Gastroesophageal sphincter (tissue), 4 donors: ENCODE measurements around the gene CARF. TPM values are rescaled to one million over a fixed set of nuclear protein-coding genes. Genes with fewer than 3 reads are reported as not detected.
"Not testable (repeated sequence)": the region's sequence is repeated elsewhere in the genome, so short reads cannot be mapped to it uniquely, and the experiment has no call there.

Experiments used
- ATAC-seq: fragments of 150-250 bp; one replicate; pipeline ENCODE4 v1.9.1; 2016; ENCODE audit warnings: mild to moderate bottlenecking, moderate library complexity
- H3K27ac ChIP-seq, 4 donors: fragments of 200-600 bp; sonication (generic) in 3 of 4; 1 replicate in 3 of 4; 2 replicates in 1 of 4; pipeline ENCODE4 v1.5.1; 2016 to 2019
- H3K27me3 ChIP-seq: fragments of 200-600 bp; sonication (generic); one replicate; pipeline ENCODE4 v1.5.1; 2019
- H3K36me3 ChIP-seq, 2 donors: fragments of 200-600 bp; sonication (generic); one replicate each; pipeline ENCODE4 v1.5.1; 2019; ENCODE audit warnings: control low read depth in 1 of 2
- H3K4me1 ChIP-seq, 3 donors: fragments of 200-600 bp; sonication (generic); 1 replicate in 2 of 3; 2 replicates in 1 of 3; pipeline ENCODE4 v1.5.1; 2016 to 2019; ENCODE audit warnings: control low read depth in 2 of 3
- H3K4me3 ChIP-seq, 2 donors: fragments of 200-600 bp; sonication (generic); one replicate each; pipeline ENCODE4 v1.5.1; 2019; ENCODE audit warnings: mild to moderate bottlenecking in 1 of 2, moderate library complexity in 1 of 2
- H3K9me3 ChIP-seq, 3 donors: fragments of 200-600 bp; sonication (generic); one replicate each; pipeline ENCODE4 v1.5.1; 2017 to 2019; ENCODE audit warnings: control low read depth in 2 of 3
- CTCF ChIP-seq, 4 experiments: fragments of 200-600 bp in 2 of 4; fragments of 450-650 bp in 2 of 4; sonication (generic) in 1 of 4; IDR thresholded peaks; one replicate each; pipeline ENCODE4 v1.5.1; 2017 to 2019; ENCODE audit warnings: antibody characterized with exemption in 4 of 4, mild to moderate bottlenecking in 2 of 4, moderate library complexity in 2 of 4
- EP300 ChIP-seq: sonication (generic); formaldehyde crosslinking; IDR thresholded peaks from one replicate; pipeline ENCODE4 v1.6.1; 2017; ENCODE audit warnings: antibody characterized with exemption, mild to moderate bottlenecking
- POLR2A ChIP-seq, 2 donors: fragments of 450-650 bp; IDR thresholded peaks; one replicate each; pipeline ENCODE4 v1.6.1; 2017; ENCODE audit warnings: antibody characterized with exemption in 2 of 2, mild to moderate bottlenecking in 2 of 2, moderate library complexity in 1 of 2
- POLR2AphosphoS5 ChIP-seq: sonication (generic); formaldehyde crosslinking; IDR thresholded peaks from one replicate; pipeline ENCODE4 v1.6.1; 2017; ENCODE audit warnings: antibody characterized with exemption
- WGBS, 2 donors: methylation state at CpG; one replicate each; pipeline ENCODE4 v1.1.5; 2018; ENCODE audit warnings: low coverage in 1 of 2; 5-methylcytosine and 5-hydroxymethylcytosine counted together
- total RNA-seq, 4 donors: library from RNA; depleted of rRNA; stranded (reverse); fragments of >200 nt; gene quantifications; one replicate each; pipeline ENCODE4 v1.1.0, GENCODE V29; 2016

The CARF gene
- total RNA-seq, 4 donors from 2014 or later: 8.6 to 15.7 (median 9.7) TPM

DNA sequence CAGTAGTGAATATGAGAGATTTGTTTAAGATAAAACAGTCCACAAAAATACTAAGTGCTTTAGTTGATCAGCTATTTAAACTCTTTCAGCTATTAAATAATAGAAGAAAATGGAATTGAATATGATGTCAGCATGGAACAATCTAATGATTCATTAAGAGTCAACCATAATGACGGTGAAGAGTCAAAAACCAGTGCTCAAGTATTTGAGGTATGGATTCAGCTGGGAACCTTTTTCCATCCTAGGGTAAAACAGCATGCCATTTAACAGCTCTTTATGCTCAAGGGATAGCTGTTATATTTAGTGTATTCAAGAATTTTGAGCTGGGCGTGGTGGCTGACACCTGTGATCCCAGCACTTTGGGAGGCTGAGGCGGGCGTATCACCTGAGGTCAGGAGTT is 29.7 kb downstream of the CARF start:
- peaks cover 0 to 4% (median 0%) of the 10 kb centered on the region in 3 donors for H3K9me3 ChIP-seq
- no peak for TF ChIP-seq POLR2AphosphoS5
- H3K36me3 ChIP-seq: peaks cover 0 to 60% of the 10 kb centered on the region in 2 donors
- no peak overlapping the region for H3K27ac ChIP-seq
- H3K4me3 ChIP-seq: no peak overlapping the region
- H3K27me3 ChIP-seq: no peaks in the 10 kb centered on the region
- 67 to 75% methylated on average over 1 of the region's 4 CpGs for WGBS, 2 donors
- no peaks in the 10 kb centered on the region for H3K4me1 ChIP-seq
- ATAC-seq: no peak

DNA sequence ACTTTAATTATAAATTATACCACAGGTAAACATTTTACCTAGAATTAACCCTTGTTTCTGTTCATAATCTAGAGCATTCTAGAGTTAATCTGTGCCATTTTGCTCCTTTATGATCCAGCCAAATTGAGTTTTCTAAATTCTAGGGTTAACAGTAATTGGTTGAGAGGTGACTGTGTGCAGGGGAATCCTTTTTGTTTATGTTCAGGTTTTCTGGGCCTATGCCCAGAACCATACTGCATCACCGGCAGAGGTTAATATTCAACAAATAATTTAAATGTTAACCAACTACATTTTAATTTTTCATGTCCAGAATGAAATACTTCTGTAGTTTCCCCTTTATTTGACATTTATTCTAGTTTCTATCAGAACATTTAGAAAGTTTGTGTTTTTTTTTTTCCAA is 32.3 kb downstream of the CARF start:
- Histone ChIP-seq H3K4me1 (no peaks in the 10 kb centered on the region), H3K4me3 (no peak overlapping the region), H3K27me3 (no peaks in the 10 kb centered on the region), H3K36me3 (peaks cover 0 to 49% of the 10 kb centered on the region in 2 donors), H3K27ac (no peak overlapping the region), H3K9me3 (peaks cover 0 to 4% (median 0%) of the 10 kb centered on the region in 3 donors)
- TF ChIP-seq POLR2AphosphoS5: no peak
- TF ChIP-seq POLR2A (IDR thresholded peaks at IDR 0.05): no peak
- no peak for TF ChIP-seq EP300
- no peak for TF ChIP-seq CTCF (IDR thresholded peaks at IDR 0.05)
- WGBS, 2 donors: 27 to 32% methylated on average over 1 of the region's 1 CpG
- ATAC-seq: no peak

DNA sequence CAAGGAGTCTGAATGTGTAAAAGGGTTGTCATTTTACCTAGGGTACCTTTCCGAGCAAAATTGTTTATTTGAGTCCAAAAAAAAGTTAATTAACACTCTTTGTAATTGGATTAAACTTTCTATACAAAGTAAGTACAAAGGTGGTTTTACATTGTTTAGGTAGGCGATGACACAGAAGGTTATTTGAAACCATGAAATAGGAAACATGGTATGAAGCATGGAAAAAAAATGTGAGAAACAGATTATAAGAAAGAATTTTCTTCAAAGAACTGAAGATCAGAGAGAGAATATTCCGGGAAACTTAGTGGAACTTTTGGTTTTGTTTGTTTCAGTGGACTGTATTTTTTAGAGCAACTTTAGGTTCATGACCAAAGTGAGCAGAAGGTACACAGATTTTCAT is 32.7 kb downstream of the CARF start:
- Histone ChIP-seq H3K27ac (no peak overlapping the region), H3K9me3 (peaks cover 0 to 4% (median 0%) of the 10 kb centered on the region in 3 donors), H3K4me1 (no peaks in the 10 kb centered on the region), H3K36me3 (peaks cover 0 to 45% of the 10 kb centered on the region in 2 donors), H3K4me3 (no peak overlapping the region), H3K27me3 (no peaks in the 10 kb centered on the region)
- TF ChIP-seq CTCF (IDR thresholded peaks at IDR 0.05): no peak
- no peak for TF ChIP-seq POLR2A (IDR thresholded peaks at IDR 0.05)
- 38 to 83% methylated on average over 3 of the region's 3 CpGs for WGBS, 2 donors
- no peak for ATAC-seq

GRCh38 chr2:202945497-202945896 is 33.4 kb downstream of the CARF start:
- 100% methylated on average over 2 of the region's 2 CpGs for WGBS, 2 donors
- H3K27ac ChIP-seq: no peak overlapping the region
- no peak for ATAC-seq
- H3K9me3 ChIP-seq: peaks cover 0 to 4% (median 0%) of the 10 kb centered on the region in 3 donors
- TF ChIP-seq EP300 (no peak), POLR2AphosphoS5 (no peak), CTCF (IDR thresholded peaks at IDR 0.05) (no peak), POLR2A (IDR thresholded peaks at IDR 0.05) (no peak)
- no peaks in the 10 kb centered on the region for H3K4me1 ChIP-seq
- peaks cover 0 to 42% of the 10 kb centered on the region in 2 donors for H3K36me3 ChIP-seq
- no peaks in the 10 kb centered on the region for H3K27me3 ChIP-seq
- H3K4me3 ChIP-seq: no peak overlapping the region

GRCh38 chr2:202949333-202949732 is 37.3 kb downstream of the CARF start:
- not testable (repeated sequence) for H3K4me3 ChIP-seq, ATAC-seq, H3K27me3 ChIP-seq, H3K9me3 ChIP-seq, H3K27ac ChIP-seq, H3K4me1 ChIP-seq
- peaks cover 0 to 42% of the 10 kb centered on the region in 2 donors for H3K36me3 ChIP-seq
- 100% methylated on average over 2 of the region's 3 CpGs for WGBS, 2 donors

DNA sequence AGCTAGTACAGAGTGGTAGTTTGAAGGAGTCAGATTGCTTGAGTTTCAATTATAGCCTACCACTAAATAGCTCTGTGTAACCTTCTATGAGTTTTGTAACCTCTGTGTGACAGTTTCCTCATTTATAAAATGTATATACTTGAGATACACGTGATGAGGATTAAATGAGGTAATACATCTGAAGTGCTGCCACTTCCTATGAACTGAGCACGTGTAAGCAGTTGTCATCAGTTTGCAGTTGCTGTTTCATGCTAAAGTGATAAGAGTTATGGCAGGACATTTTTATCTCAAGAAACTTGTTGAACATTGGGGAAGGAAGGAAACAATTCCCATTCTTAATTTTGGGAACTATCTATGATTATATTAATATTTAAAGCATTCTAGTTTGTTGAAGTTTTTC is 38.5 kb downstream of the CARF start:
- Histone ChIP-seq H3K27ac (no peak overlapping the region), H3K9me3 (peaks cover 0 to 4% (median 0%) of the 10 kb centered on the region in 3 donors), H3K36me3 (peaks cover 0 to 50% of the 10 kb centered on the region in 2 donors), H3K4me3 (no peak overlapping the region), H3K4me1 (no peaks in the 10 kb centered on the region), H3K27me3 (no peaks in the 10 kb centered on the region)
- WGBS, 2 donors: 23 to 63% methylated on average over 2 of the region's 2 CpGs
- ATAC-seq: no peak
- TF ChIP-seq CTCF (IDR thresholded peaks at IDR 0.05): no peak
- no peak for TF ChIP-seq POLR2A (IDR thresholded peaks at IDR 0.05)
- no peak for TF ChIP-seq POLR2AphosphoS5
